Measurements from ENCODE around the gene ALDOC. TPM values are rescaled to one million over a fixed set of nuclear protein-coding genes. Genes with fewer than 3 reads are reported as not detected.

ALDOC gene
- total and polyA plus RNA-seq, 2 of the 13 experiments (the other 11 are each of a cell fraction or from before 2014, with no cell fraction given), result 15.4 to 60.9 TPM

GRCh38 chr17:28527181-28527681 lies 49.5 kb downstream of the ALDOC start:
- Histone ChIP-seq H3K4me2 (ENCODE audit: low read depth, low read length) (no peak overlapping the region), H2AFZ (ENCODE audit: low read length) (no peak overlapping the region), H3K4me1 (ENCODE audit: insufficient read depth, low read length) (peaks cover 37% of the 10 kb centered on the region), H3K36me3 (replicated peaks in 1 of 2; ENCODE audit: control insufficient read depth in 1 of 2, insufficient read depth in 2 of 2, low read length in 2 of 2) (no peaks in the 10 kb centered on the region), H4K20me1 (ENCODE audit: insufficient read depth, low read length) (no peaks in the 10 kb centered on the region), H3K9me3 (ENCODE audit: low read length) (no peaks in the 10 kb centered on the region), H3K27ac (ENCODE audit: extremely low read length, insufficient read depth, low read length) (no peak overlapping the region), H3K9ac (ENCODE audit: insufficient read depth, low read depth, low read length) (no peak overlapping the region), H3K79me2 (ENCODE audit: insufficient read depth, low read length) (no peaks in the 10 kb centered on the region), H3K27me3 (ENCODE audit: control insufficient read depth in 1 of 2, insufficient read depth in 2 of 2, low read length in 2 of 2) (peaks cover 9 to 36% of the 10 kb centered on the region in 2 experiments; a peak in 4 of 5 replicates), H3K4me3 (replicated peaks in 1 of 3; ENCODE audit: insufficient read depth in 1 of 3, low read depth in 2 of 3, low read length in 3 of 3) (no peak overlapping the region)
- intact Hi-C loops (cut with micrococcal nuclease; ENCODE audit: unreplicated experiment), result loop anchor here (5.0 kb wide), 1 partner anchor 740 kb away; no protein-coding TSS in a partner anchor
- CTCF ChIA-PET (ENCODE audit: low intra/inter-chr PET ratio, low total read pairs), result no interaction called here
- POLR2A ChIA-PET, result no interaction called here
- BruUV-seq (replicated peaks), result no TSS peak
- 42% methylated on average over 2 of the region's 2 CpGs for WGBS (ENCODE audit: low lambda C conversion rate)
- TF ChIP-seq ARNT2 (CRISPR knock-in tag; IDR thresholded peaks at IDR 0.05; ENCODE audit: low read depth) (no peak), ZNF234 (CRISPR knock-in tag; conservative IDR thresholded peaks at IDR 0.05) (no peak), ZNF33B (CRISPR knock-in tag; IDR thresholded peaks at IDR 0.05) (no peak), CBX1 (IDR thresholded peaks at IDR 0.05; ENCODE audit: low read depth) (no peak), CBX2 (IDR thresholded peaks at IDR 0.05; ENCODE audit: low read depth, low read length) (no peak), CBX2 (CRISPR knock-in tag; IDR thresholded peaks at IDR 0.05; ENCODE audit: low read depth) (no peak), ZNF101 (CRISPR knock-in tag; IDR thresholded peaks at IDR 0.05; ENCODE audit: borderline replicate concordance, low read depth) (no peak), ZNF577 (CRISPR knock-in tag; IDR thresholded peaks at IDR 0.05; ENCODE audit: borderline replicate concordance, low read depth) (no peak), U2AF2 (IDR thresholded peaks at IDR 0.05; ENCODE audit: low read depth, low read length) (no peak), HIVEP1 (CRISPR knock-in tag; IDR thresholded peaks at IDR 0.05) (no peak)
- TF ChIP-seq, protein P1, sequence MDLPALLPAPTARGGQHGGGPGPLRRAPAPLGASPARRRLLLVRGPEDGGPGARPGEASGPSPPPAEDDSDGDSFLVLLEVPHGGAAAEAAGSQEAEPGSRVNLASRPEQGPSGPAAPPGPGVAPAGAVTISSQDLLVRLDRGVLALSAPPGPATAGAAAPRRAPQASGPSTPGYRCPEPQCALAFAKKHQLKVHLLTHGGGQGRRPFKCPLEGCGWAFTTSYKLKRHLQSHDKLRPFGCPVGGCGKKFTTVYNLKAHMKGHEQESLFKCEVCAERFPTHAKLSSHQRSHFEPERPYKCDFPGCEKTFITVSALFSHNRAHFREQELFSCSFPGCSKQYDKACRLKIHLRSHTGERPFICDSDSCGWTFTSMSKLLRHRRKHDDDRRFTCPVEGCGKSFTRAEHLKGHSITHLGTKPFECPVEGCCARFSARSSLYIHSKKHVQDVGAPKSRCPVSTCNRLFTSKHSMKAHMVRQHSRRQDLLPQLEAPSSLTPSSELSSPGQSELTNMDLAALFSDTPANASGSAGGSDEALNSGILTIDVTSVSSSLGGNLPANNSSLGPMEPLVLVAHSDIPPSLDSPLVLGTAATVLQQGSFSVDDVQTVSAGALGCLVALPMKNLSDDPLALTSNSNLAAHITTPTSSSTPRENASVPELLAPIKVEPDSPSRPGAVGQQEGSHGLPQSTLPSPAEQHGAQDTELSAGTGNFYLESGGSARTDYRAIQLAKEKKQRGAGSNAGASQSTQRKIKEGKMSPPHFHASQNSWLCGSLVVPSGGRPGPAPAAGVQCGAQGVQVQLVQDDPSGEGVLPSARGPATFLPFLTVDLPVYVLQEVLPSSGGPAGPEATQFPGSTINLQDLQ (CRISPR knock-in tag; IDR thresholded peaks at IDR 0.05), result no peak
- DNase-seq (ENCODE audit: low spot score) (no peak), ATAC-seq (no peak), FAIRE-seq (no peak)
- in situ Hi-C loops (cut with HindIII; ENCODE audit: extremely low pct_ligation_motif_present, low pct_unique_long_range_greater_than_20kb), result no loop called here
